ENCODE measurements around the gene TDRD9.

Gene TDRD9

GRCh38 chr14:104096751-104097700 is 168.8 kb downstream of the TDRD9 start:
- Histone ChIP-seq H3K79me2 (ENCODE audit: low read length) (no peaks in the 10 kb centered on the region), H3K4me3 (ENCODE audit: low read length) (no peak overlapping the region), H3K9me3 (replicated peaks; ENCODE audit: insufficient read depth, low read length) (no peaks in the 10 kb centered on the region), H3K4me1 (ENCODE audit: low read length) (no peaks in the 10 kb centered on the region), H3K9ac (ENCODE audit: low read length) (no peak overlapping the region), H3F3A (ENCODE audit: insufficient read depth, low read length) (no peaks in the 10 kb centered on the region), H3K4me2 (ENCODE audit: low read depth, low read length) (no peak overlapping the region), H4K20me1 (ENCODE audit: insufficient read depth, low read length) (no peaks in the 10 kb centered on the region), H2AFZ (ENCODE audit: low read length) (no peak overlapping the region), H3K27me3 (replicated peaks; ENCODE audit: insufficient read depth, low read length) (no peaks in the 10 kb centered on the region), H3K27ac (ENCODE audit: low read length) (no peak overlapping the region), H3K9me2 (replicated peaks; ENCODE audit: insufficient read depth, low read length) (no peaks in the 10 kb centered on the region), H3K36me3 (replicated peaks; ENCODE audit: insufficient read depth, low read length) (no peaks in the 10 kb centered on the region)
- no peak for DNase-seq
- no peak for TF ChIP-seq EZH2 (optimal IDR thresholded peaks at IDR 0.05; ENCODE audit: low read depth, low read length)
- no peak for TF ChIP-seq EZH2phosphoT487 (IDR thresholded peaks at IDR 0.05; ENCODE audit: low read length)
- no peak for TF ChIP-seq CTCF (IDR thresholded peaks at IDR 0.05; ENCODE audit: low read length)

GRCh38 chr14:104098272-104099095 is 170.2 kb downstream of the TDRD9 start:
- H4K20me1 ChIP-seq (ENCODE audit: insufficient read depth, low read length), result no peaks in the 10 kb centered on the region

More at GRCh38 chr14:104098272-104099095, 170.2 kb downstream of the TDRD9 start:
- Histone ChIP-seq H3K27me3 (replicated peaks; ENCODE audit: insufficient read depth, low read length) (no peaks in the 10 kb centered on the region), H2AFZ (ENCODE audit: low read length) (no peak overlapping the region), H3K27ac (ENCODE audit: low read length) (no peak overlapping the region), H3K79me2 (ENCODE audit: low read length) (no peaks in the 10 kb centered on the region), H3K4me2 (ENCODE audit: low read depth, low read length) (no peak overlapping the region), H3K36me3 (replicated peaks; ENCODE audit: insufficient read depth, low read length) (no peaks in the 10 kb centered on the region), H3K4me1 (ENCODE audit: low read length) (no peaks in the 10 kb centered on the region), H3K4me3 (ENCODE audit: low read length) (no peak overlapping the region), H3K9me2 (replicated peaks; ENCODE audit: insufficient read depth, low read length) (no peaks in the 10 kb centered on the region), H3K9me3 (replicated peaks; ENCODE audit: insufficient read depth, low read length) (no peaks in the 10 kb centered on the region), H3F3A (ENCODE audit: insufficient read depth, low read length) (no peaks in the 10 kb centered on the region), H3K9ac (ENCODE audit: low read length) (no peak overlapping the region)
- no peak for DNase-seq
- TF ChIP-seq EZH2 (optimal IDR thresholded peaks at IDR 0.05; ENCODE audit: low read depth, low read length) (no peak), CTCF (IDR thresholded peaks at IDR 0.05; ENCODE audit: low read length) (no peak), EZH2phosphoT487 (IDR thresholded peaks at IDR 0.05; ENCODE audit: low read length) (no peak)

Data from MM.1S (cell line).